ENCODE data around the gene ZNF579. TPM values are rescaled to one million over a fixed set of nuclear protein-coding genes. Genes with fewer than 3 reads are reported as not detected.

ZNF579 gene, protein sequence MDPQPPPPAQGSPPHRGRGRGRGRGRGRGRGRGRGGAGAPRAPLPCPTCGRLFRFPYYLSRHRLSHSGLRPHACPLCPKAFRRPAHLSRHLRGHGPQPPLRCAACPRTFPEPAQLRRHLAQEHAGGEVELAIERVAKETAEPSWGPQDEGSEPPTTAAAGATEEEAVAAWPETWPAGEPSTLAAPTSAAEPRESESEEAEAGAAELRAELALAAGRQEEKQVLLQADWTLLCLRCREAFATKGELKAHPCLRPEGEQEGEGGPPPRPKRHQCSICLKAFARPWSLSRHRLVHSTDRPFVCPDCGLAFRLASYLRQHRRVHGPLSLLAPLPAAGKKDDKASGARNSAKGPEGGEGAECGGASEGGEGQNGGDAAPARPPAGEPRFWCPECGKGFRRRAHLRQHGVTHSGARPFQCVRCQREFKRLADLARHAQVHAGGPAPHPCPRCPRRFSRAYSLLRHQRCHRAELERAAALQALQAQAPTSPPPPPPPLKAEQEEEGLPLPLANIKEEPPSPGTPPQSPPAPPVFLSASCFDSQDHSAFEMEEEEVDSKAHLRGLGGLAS
- 16.1 to 35.4 TPM (median 25.5 TPM) in 5 replicates for total RNA-seq (2022; extraction: Qiagen RNA extraction; ENCODE audit: low read depth)

DNA sequence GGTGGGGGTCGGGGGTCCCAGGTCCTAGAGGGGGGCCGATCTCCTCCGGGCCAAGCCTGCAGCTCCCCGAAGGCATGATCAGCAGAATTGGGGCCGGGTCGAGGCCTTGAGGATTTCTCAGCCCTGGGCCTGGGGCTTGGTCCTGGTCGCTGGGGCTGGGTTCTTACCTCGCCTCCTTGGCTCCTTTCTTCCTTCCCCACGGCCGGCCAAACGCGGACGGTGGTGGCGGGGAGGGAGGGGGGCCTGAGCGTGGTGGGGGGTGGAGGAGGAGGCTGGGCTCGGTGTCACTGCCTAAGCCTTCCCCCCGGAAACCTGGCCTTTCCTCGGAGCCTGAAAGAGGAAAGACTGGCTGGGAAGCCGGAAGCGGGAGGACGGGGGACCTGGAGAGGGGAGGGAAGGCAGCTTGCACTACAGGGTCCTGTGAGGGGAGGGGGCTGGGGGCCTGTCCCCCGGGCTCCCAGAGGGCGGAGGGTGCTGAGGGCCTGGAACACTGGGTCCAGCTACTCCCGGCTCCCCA is at the start of gene ZNF579:
ZNF579 (minus strand) TSS at position 221 of the 517 bp plus-strand sequence. CDS start 1,209 bp downstream, outside the sequence.

DNA sequence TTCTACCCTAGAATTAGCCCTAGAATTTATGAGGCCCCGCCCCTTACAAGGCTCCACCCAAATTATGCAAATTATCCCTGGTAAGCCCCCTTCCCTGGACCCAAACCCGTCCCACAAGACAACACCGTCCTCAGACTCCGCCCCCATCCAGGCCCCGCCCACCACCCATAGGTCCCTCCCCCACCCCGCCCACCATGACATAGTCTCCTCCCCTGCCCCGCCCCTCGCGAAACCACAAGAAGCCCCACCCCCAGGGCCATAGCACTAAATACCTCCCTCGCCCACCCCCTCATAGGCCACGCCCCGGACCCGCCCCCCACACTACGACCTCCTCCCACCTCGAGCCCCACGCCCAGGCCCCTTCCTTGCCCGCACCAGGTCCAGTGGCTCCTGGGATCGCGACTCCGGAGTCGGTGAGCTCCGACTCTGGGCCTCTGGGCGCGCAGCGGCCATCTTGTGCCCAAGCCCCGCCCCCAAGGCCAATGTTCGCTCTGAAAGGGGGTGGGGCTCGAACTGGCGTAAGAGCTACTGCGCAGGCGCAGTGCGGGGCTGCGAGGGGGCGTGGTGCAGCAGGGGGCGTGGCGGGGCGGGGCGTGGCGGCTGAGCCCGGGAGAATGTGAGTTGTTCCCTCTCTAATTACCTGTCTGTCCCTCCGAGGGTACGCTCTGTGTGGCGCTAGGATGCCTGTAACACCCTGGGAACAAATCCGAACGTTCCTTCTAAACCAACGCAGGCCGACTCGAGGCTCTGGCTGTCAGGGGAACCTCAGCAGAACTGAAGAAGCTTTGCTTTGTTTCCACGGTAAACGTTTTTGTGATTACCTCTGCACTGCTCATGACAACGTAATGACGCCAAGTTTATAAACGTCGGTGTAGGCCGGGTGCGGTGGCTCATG is 43.7 kb upstream of the ZNF579 start, which contains the start of gene ZNF784:
ZNF784 (minus strand) TSS at position 458 of the 895 bp plus-strand sequence; CDS start at position 453, 5 bp downstream.

DNA sequence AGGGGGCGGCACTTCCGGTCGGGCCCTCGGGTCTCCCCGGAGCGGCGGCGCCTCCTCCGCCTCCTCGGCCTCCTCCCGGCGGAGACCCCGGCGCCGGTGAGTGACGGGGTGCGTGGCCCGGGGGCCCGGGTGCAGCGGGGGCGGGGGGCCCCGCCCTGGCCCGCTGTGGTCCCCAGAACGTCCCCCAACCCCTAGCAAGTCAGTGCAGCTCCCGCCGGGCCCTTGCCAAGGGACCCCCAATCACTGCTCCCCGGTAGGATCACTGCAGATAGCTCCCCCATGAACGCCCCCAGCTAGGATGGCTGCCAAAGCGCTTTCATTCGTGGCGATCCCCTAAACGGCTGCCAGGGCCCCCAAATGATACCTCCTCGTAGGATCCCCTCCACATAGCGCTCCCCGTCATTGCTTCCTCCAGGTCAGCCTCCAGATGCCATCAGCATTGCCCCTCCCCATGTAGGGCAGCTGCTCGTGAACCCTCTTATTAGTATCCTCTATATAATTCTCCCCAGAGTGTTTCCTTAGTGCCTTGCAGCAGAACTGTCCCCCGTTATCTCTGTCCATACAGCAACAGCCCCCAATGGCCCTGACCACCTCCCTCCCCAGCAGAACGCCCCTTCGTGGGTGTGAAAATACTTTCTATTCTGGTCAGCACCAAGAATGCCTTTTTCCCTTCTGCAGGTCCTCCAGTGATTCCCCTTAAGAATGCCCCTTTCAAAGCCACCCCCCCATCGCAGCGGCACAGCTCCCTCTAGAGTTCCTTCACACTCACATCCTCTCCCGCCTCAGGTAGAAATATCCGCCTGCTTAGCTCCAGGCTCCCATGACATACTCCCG is 25.2 kb upstream of the ZNF579 start, which contains the start of gene ZNF865:
ZNF865 (plus strand) TSS at position 11 of the 834 bp plus-strand sequence. CDS start 7,972 bp downstream, outside the sequence.

DNA sequence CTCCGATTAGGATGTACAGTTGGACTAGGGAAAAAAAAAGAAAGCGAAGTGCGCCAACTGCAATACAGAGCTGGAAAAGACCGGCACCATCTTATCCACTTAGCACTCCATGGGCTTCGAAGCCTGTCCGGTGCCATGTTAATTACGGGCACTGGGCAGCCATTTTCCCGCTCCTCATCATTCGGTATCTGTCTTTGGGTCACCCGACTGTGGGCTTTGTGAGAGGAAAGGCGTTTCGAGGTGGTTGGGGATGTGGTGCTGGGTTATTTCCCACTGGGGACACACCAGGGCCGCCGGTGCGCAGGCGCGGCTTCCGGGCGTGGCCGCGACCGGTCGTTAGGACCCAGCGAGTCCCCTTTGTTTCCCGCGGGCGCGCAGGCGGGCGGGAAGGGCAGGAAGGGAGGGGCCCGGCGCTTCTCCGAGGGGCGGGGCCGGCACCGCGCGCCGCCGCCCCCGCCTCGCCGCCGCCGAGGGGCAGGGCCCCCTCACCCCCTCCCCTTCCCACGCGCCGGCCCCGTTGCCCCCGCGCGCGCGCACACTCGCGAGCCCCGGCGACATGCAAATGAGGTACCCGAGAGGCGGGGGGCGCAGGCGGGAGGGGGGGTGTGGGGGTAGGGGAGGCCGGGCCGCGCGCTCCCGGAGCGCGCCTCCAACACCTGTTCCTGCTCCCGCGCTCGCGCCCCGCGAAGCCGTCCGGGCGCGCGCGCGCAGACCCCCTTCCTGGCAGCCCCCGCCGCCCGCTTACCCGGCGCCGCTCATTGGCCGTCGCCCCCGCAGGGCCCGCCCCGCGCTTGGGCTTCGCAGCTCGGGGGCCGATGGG is 19.4 kb upstream of the ZNF579 start, which contains the start of gene ZNF524:
ZNF524 (plus strand) TSS at position 447 of the 820 bp plus-strand sequence. CDS start 1,825 bp downstream, outside the sequence.

DNA sequence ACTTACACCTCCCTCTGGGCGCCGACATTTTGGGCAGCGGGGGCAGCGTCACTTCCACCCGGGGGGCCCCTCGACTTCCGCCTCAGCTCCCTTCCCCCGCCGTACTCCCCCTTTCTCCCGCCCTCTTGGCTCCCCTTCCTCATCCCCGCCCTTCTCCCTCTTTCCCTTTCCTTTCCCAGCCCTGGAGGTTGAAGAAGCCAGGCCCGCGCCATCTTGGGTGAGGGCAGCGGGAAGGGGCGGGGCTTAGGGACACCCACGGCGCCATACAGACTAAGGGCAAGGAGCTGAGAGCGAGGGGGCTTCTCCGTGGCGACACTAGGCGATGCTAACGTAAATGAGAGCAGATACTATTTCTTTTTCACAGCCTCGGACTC is 18.8 kb upstream of the ZNF579 start, which contains the start of gene FIZ1:
FIZ1 (minus strand) TSS at position 50 of the 374 bp plus-strand sequence. CDS start 1,652 bp downstream, outside the sequence.

DNA sequence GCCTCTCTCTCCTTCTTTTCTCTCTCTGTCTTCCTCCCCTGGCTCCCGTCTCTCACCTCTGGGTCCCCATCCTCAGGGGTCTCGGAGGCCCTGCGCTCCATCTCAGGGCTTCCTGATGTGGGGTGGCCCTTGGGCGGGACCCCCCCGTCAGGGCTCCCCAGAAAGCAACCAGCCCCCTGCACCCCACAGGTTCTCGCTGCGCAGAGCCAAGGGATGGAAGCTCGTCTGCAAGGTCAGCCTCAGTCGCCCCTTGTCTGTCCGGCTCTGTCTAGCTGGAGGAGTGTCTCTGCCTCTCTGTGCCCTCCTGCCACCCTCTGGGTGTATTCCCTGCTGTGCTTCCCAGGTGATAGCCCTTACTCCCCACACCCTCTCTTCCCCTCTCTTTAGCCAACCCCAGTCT is 35.2 kb downstream of the ZNF579 start, which contains the start of gene SBK3:
SBK3 (minus strand) TSS at position 101 of the 400 bp plus-strand sequence; CDS start at position 101, 0 bp downstream.

DNA sequence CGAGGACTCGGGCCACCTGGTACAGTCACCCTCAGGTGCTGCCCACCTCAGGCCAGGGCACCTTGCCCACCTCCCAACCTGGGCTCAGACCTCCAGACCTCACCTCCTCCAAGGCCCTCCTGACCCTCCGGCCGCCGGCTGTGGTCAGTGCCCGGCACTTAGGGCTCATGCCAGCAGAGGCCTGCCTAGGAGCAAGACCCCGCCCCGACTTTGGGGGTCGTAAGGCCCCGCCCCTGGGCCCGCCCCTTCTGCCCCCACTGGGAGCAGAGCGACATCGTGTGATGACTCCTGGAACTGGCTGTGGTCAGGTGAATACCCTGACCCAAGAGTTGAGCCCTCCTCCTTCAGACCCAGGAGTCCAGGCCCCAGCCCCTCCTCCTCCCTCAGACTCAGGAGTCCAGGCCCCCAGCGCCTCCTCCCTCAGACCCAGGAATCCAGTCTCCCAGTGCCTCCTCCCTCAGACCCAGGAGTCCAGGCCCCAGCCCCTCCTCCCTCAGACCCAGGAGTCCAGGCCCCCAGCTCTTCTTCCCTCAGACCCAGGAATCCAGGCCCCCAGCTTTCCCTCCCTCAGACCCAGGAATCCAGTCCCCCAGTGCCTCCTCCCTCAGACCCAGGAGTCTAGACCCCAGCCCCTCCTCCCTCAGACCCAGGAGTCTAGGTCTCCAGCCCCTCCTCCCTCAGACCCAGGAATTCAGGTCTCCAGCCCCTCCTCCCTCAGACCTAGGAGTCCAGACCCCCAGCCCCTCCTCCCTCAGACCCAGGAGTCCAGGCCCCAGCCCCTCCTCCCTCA is 43.5 kb downstream of the ZNF579 start, which contains the start of gene SBK2:
SBK2 (minus strand) TSS at position 183 of the 790 bp plus-strand sequence. CDS start 839 bp downstream, outside the sequence.

Other genes starting within 250 kb of the ZNF579 start
- 8.1 to 12.2 TPM (median 10.3 TPM) in 5 replicates for gene KMT5C, start 241.0 kb downstream of the ZNF579 start, total RNA-seq (2022; extraction: Qiagen RNA extraction; ENCODE audit: low read depth)
- 0.83 to 1.5 TPM (median 1.1 TPM) in 5 replicates for gene COX6B2, start 226.1 kb downstream of the ZNF579 start, total RNA-seq (2022; extraction: Qiagen RNA extraction; ENCODE audit: low read depth)
- 0.10 to 0.25 TPM (median 0.17 TPM) in 4 of 5 replicates, not detected in the other for gene GARIN5B, start 217.6 kb downstream of the ZNF579 start, total RNA-seq (2022; extraction: Qiagen RNA extraction; ENCODE audit: low read depth)
- 79.7 to 115 TPM (median 99.1 TPM) in 5 replicates for gene IL11, start 210.4 kb downstream of the ZNF579 start, total RNA-seq (2022; extraction: Qiagen RNA extraction; ENCODE audit: low read depth)
- 1.6 to 2.7 TPM (median 1.8 TPM) in 5 replicates for gene TMEM190, start 204.0 kb downstream of the ZNF579 start, total RNA-seq (2022; extraction: Qiagen RNA extraction; ENCODE audit: low read depth)
- gene TMEM238, start 196.6 kb downstream of the ZNF579 start, total RNA-seq (2022; extraction: Qiagen RNA extraction; ENCODE audit: low read depth), result 1.9 to 9.5 TPM (median 8.1 TPM) in 5 replicates
- 2,575 to 3,038 TPM (median 2,861 TPM) in 5 replicates for gene RPL28, start 194.9 kb downstream of the ZNF579 start, total RNA-seq (2022; extraction: Qiagen RNA extraction; ENCODE audit: low read depth)
- gene UBE2S, start 173.1 kb downstream of the ZNF579 start, total RNA-seq (2022; extraction: Qiagen RNA extraction; ENCODE audit: low read depth), result 280 to 580 TPM (median 470 TPM) in 5 replicates
- not detected in 5 replicates for gene SHISA7, start 137.5 kb downstream of the ZNF579 start, total RNA-seq (2022; extraction: Qiagen RNA extraction; ENCODE audit: low read depth)
- gene ISOC2, start 119.2 kb downstream of the ZNF579 start, total RNA-seq (2022; extraction: Qiagen RNA extraction; ENCODE audit: low read depth), result 56.5 to 68.3 TPM (median 61.0 TPM) in 5 replicates
- not detected in 5 replicates for gene C19orf85, start 116.1 kb downstream of the ZNF579 start, total RNA-seq (2022; extraction: Qiagen RNA extraction; ENCODE audit: low read depth)
- 4.3 to 9.6 TPM (median 8.8 TPM) in 5 replicates for gene ZNF628, start 104.2 kb downstream of the ZNF579 start, total RNA-seq (2022; extraction: Qiagen RNA extraction; ENCODE audit: low read depth)
- 40.9 to 61.3 TPM (median 58.0 TPM) in 5 replicates for gene NAT14, start 95.7 kb downstream of the ZNF579 start, total RNA-seq (2022; extraction: Qiagen RNA extraction; ENCODE audit: low read depth)
- gene SSC5D, start 92.4 kb downstream of the ZNF579 start, total RNA-seq (2022; extraction: Qiagen RNA extraction; ENCODE audit: low read depth), result 0.38 to 1.5 TPM (median 0.61 TPM) in 5 replicates
- gene SBK2, start 43.7 kb downstream of the ZNF579 start, total RNA-seq (2022; extraction: Qiagen RNA extraction; ENCODE audit: low read depth), result 1.8 to 3.1 TPM (median 2.5 TPM) in 5 replicates
- gene SBK3, start 35.3 kb downstream of the ZNF579 start, total RNA-seq (2022; extraction: Qiagen RNA extraction; ENCODE audit: low read depth), result 1.8 to 2.7 TPM (median 2.3 TPM) in 5 replicates
- gene FIZ1, start 18.7 kb upstream of the ZNF579 start, total RNA-seq (2022; extraction: Qiagen RNA extraction; ENCODE audit: low read depth), result 17.5 to 27.0 TPM (median 25.5 TPM) in 5 replicates
- 14.0 to 19.4 TPM (median 18.4 TPM) in 5 replicates for gene ZNF524, start 19.4 kb upstream of the ZNF579 start, total RNA-seq (2022; extraction: Qiagen RNA extraction; ENCODE audit: low read depth)
- 7.9 to 14.8 TPM (median 13.3 TPM) in 5 replicates for gene ZNF865, start 24.8 kb upstream of the ZNF579 start, total RNA-seq (2022; extraction: Qiagen RNA extraction; ENCODE audit: low read depth)
- 5.4 to 6.6 TPM (median 6.3 TPM) in 5 replicates for gene ZNF784, start 43.7 kb upstream of the ZNF579 start, total RNA-seq (2022; extraction: Qiagen RNA extraction; ENCODE audit: low read depth)
- 26.5 to 52.4 TPM (median 49.1 TPM) in 5 replicates for gene ZNF580, start 60.2 kb upstream of the ZNF579 start, total RNA-seq (2022; extraction: Qiagen RNA extraction; ENCODE audit: low read depth)
- gene ZNF581, start 62.8 kb upstream of the ZNF579 start, total RNA-seq (2022; extraction: Qiagen RNA extraction; ENCODE audit: low read depth), result 37.0 to 52.7 TPM (median 49.4 TPM) in 5 replicates
- gene CCDC106, start 67.4 kb upstream of the ZNF579 start, total RNA-seq (2022; extraction: Qiagen RNA extraction; ENCODE audit: low read depth), result 12.2 to 19.1 TPM (median 18.1 TPM) in 5 replicates
- gene U2AF2, start 74.2 kb upstream of the ZNF579 start, total RNA-seq (2022; extraction: Qiagen RNA extraction; ENCODE audit: low read depth), result 266 to 326 TPM (median 309 TPM) in 5 replicates
- gene EPN1, start 94.4 kb upstream of the ZNF579 start, total RNA-seq (2022; extraction: Qiagen RNA extraction; ENCODE audit: low read depth), result 126 to 209 TPM (median 205 TPM) in 5 replicates
- gene NLRP9, start 157.6 kb upstream of the ZNF579 start, total RNA-seq (2022; extraction: Qiagen RNA extraction; ENCODE audit: low read depth), result not detected in 5 replicates
- 0.37 to 0.58 TPM (median 0.42 TPM) in 5 replicates for gene RFPL4A, start 178.2 kb upstream of the ZNF579 start, total RNA-seq (2022; extraction: Qiagen RNA extraction; ENCODE audit: low read depth)
- gene RFPL4AL1, start 188.3 kb upstream of the ZNF579 start, total RNA-seq (2022; extraction: Qiagen RNA extraction; ENCODE audit: low read depth), result not detected in 5 replicates

Data from A549 treated with CpdA at 1 μM for 4 hours (cell line).